K562 (cell line): Measurements from ENCODE around the gene EPB41L3. TPM values are rescaled to one million over a fixed set of nuclear protein-coding genes. Genes with fewer than 3 reads are reported as not detected.

Experiments used
- ATAC-seq: fragments of 200-7000 bp; cut with Tn5 transposase; 3 replicates; pipeline ENCODE4 v1.9.1; 2020; ENCODE audit warnings: moderate library complexity
- BruUV-seq: library from RNA; stranded (reverse); fragments of 400-500 nt; replicated peaks from 2 replicates; lab custom pipeline; 2021; lab: Mats Ljungman, UMichigan
- CTCF ChIA-PET: fragments of 300-600 bp; formaldehyde crosslinking; extraction: SDS; loops from one replicate; lab custom pipeline; 2021; ENCODE audit warnings: low intra/inter-chr PET ratio; lab: Yijun Ruan, JAX
- POLR2A ChIA-PET: fragments of 300-600, 350-650 bp; sonication (Branson Sonifier 250); formaldehyde crosslinking; extraction: SDS; loops from one replicate; lab custom pipeline; 2021; ENCODE audit warnings: antibody characterized with exemption, inconsistent platforms; lab: Yijun Ruan, JAX
- DNase-seq, 4 experiments: peaks; one replicate each; pipeline versions ENCODE4 v3.0.0 to v3.0.0-alpha.2; 2011 to 2018; ENCODE audit warnings: low spot score in 3 of 4, mixed read lengths in 3 of 4; ENCODE audit errors: extremely low read depth in 1 of 4
- FAIRE-seq: peaks from 2 replicates; lab custom pipeline; 2011; peaks lifted over from hg19 to GRCh38; lab: Jason Lieb, UNC
- H2AFZ ChIP-seq: 2 replicates; pipeline ENCODE4 v1.6.0; 2011; ENCODE audit warnings: low read depth, low read length, control low read depth, inconsistent platforms
- H3K27ac ChIP-seq: fragments of 200-600 bp; 3 replicates; pipeline ENCODE4 v1.8.0; 2011; ENCODE audit warnings: low read depth, mild to moderate bottlenecking, control low read depth, inconsistent platforms, low read length, moderate library complexity, mixed read lengths; ENCODE audit errors: extremely low read depth
- H3K27me3 ChIP-seq, 2 experiments: fragments of 300-600 bp in 1 of 2; 2 replicates in 1 of 2; 3 replicates in 1 of 2; pipeline versions ENCODE4 v1.6.0 to v1.8.0; 2011; ENCODE audit warnings: inconsistent platforms in 2 of 2, low read length in 2 of 2, mild to moderate bottlenecking in 1 of 2, mixed read lengths in 1 of 2, moderate library complexity in 1 of 2; ENCODE audit not compliant: control insufficient read depth in 2 of 2, insufficient read depth in 2 of 2
- H3K36me3 ChIP-seq: fragments of 300-600 bp; 3 replicates; pipeline ENCODE4 v1.8.0; 2011; ENCODE audit warnings: mild to moderate bottlenecking, low read length, inconsistent platforms; ENCODE audit not compliant: control insufficient read depth, insufficient read depth
- H3K4me1 ChIP-seq, 2 experiments: fragments of 200-600 bp in 1 of 2; replicated peaks in 1 of 2; 2 replicates in 1 of 2; 3 replicates in 1 of 2; pipeline versions ENCODE4 v1.5.1 to v1.8.0; 2011; ENCODE audit warnings: inconsistent platforms in 2 of 2, low read length in 2 of 2, mild to moderate bottlenecking in 1 of 2, mixed read lengths in 1 of 2, moderate library complexity in 1 of 2; ENCODE audit not compliant: control insufficient read depth in 2 of 2, insufficient read depth in 2 of 2
- H3K4me2 ChIP-seq: 2 replicates; pipeline ENCODE4 v1.6.1; 2011; ENCODE audit warnings: low read length, control low read depth, inconsistent platforms, mixed read lengths; ENCODE audit not compliant: insufficient read depth
- H3K4me3 ChIP-seq: fragments of 200-600 bp; sonication (generic), shearing (Covaris generic); 2 replicates; pipeline ENCODE4 v1.5.1; 2016; ENCODE audit warnings: control low read depth, inconsistent platforms
- H3K79me2 ChIP-seq: fragments of 200-600 bp; 3 replicates; pipeline ENCODE4 v1.8.0; 2011; ENCODE audit warnings: low read length, inconsistent platforms; ENCODE audit not compliant: control insufficient read depth, insufficient read depth
- H3K9ac ChIP-seq, 2 experiments: 2 replicates each; pipeline versions ENCODE4 v1.6.0 to v1.6.1; 2011; ENCODE audit warnings: low read depth in 2 of 2, low read length in 2 of 2, control low read depth in 1 of 2, inconsistent platforms in 1 of 2, mild to moderate bottlenecking in 1 of 2, mixed read lengths in 1 of 2; ENCODE audit not compliant: insufficient read depth in 1 of 2
- H3K9me1 ChIP-seq: one replicate; pipeline ENCODE4 v1.6.0; 2011; ENCODE audit warnings: inconsistent platforms, mild to moderate bottlenecking, low read length, moderate library complexity; ENCODE audit not compliant: control insufficient read depth, insufficient read depth
- H3K9me3 ChIP-seq: replicated peaks from 2 replicates; pipeline ENCODE4 v1.5.1; 2011; ENCODE audit warnings: low read depth, low read length, inconsistent platforms; ENCODE audit not compliant: control insufficient read depth, insufficient read depth
- H4K20me1 ChIP-seq: replicated peaks from 2 replicates; pipeline ENCODE4 v1.6.1; 2011; ENCODE audit warnings: low read length, inconsistent platforms, mixed read lengths; ENCODE audit not compliant: control insufficient read depth, insufficient read depth
- ARID2 ChIP-seq: fragments of 450-650 bp; IDR thresholded peaks from 2 replicates; pipeline ENCODE4 v1.6.1; 2017; ENCODE audit warnings: antibody characterized with exemption, mild to moderate bottlenecking
- KAT7 ChIP-seq: sonication (generic); formaldehyde crosslinking; IDR thresholded peaks from 2 replicates; pipeline ENCODE4 v1.8.0; 2022; ENCODE audit warnings: missing genetic modification reagents, mild to moderate bottlenecking, borderline replicate concordance
- RAD21 ChIP-seq, 2 experiments: fragments of 250-450 bp in 1 of 2; fragments of 450-650 bp in 1 of 2; sonication (Bioruptor Pico) in 1 of 2; formaldehyde crosslinking in 1 of 2; IDR thresholded peaks in 1 of 2; conservative IDR thresholded peaks in 1 of 2; 2 replicates each; pipeline versions ENCODE4 v1.4.0 to v1.8.0; 2020 to 2022; ENCODE audit warnings: mild to moderate bottlenecking in 2 of 2, moderate library complexity in 1 of 2
- RBM14 ChIP-seq: fragments of 200-400 bp; formaldehyde crosslinking; IDR thresholded peaks from 2 replicates; pipeline ENCODE4 v1.6.1; 2018; ENCODE audit warnings: low read depth, mild to moderate bottlenecking, low read length, moderate library complexity, borderline replicate concordance; ENCODE audit not compliant: insufficient read depth
- SETDB1 ChIP-seq: IDR thresholded peaks from one replicate; pipeline ENCODE4 v1.6.1; 2012; ENCODE audit warnings: low read length, control low read depth, inconsistent platforms
- ZFPM2 ChIP-seq: fragments of 250-450 bp; sonication (Bioruptor Pico); IDR thresholded peaks from 2 replicates; pipeline ENCODE4 v1.5.1; 2022; ENCODE audit warnings: mild to moderate bottlenecking
- ZNF146 ChIP-seq: IDR thresholded peaks from one replicate; pipeline ENCODE4 v1.6.1; 2018; ENCODE audit warnings: missing compliant biosample characterization; ENCODE audit not compliant: unreplicated experiment
- ZNF764 ChIP-seq: fragments of 250-450 bp; sonication (Bioruptor Pico); IDR thresholded peaks from 2 replicates; pipeline ENCODE4 v1.4.0; 2020; ENCODE audit warnings: low read depth, mild to moderate bottlenecking, moderate library complexity
- WGBS: fragments of 100-300 bp; shearing (Covaris generic); methylation state at CpG from one replicate; pipeline ENCODE4 v1.1.6; 2016; ENCODE audit warnings: low coverage, mixed read lengths; ENCODE audit not compliant: insufficient coverage; ENCODE audit errors: missing lambda C conversion rate; 5-methylcytosine and 5-hydroxymethylcytosine counted together
- in situ Hi-C: fragments of 300-500 bp; cut with MboI; formaldehyde crosslinking; loops from 4 replicates; pipeline ENCODE4 v1.15.0; 2018; ENCODE audit warnings: inconsistent platforms, mixed read lengths
- intact Hi-C: fragments of 100-400 bp; cut with micrococcal nuclease; formaldehyde crosslinking; loops from 2 replicates; pipeline ENCODE4 v1.14.2; 2022
- polyA plus RNA-seq, 8 experiments: library from polyadenylated mRNA; depleted of rRNA in 4 of 8; stranded (reverse) in 5 of 8; unstranded in 3 of 8; fragments of >200 nt; fragmentation: Nextera tagmentation in 2 of 8; fragmentation: Illumina TruSeq in 1 of 8; extraction: Ambion mirVana in 2 of 8; extraction: Trizol in 1 of 8; gene quantifications; 2 replicates each; pipeline versions ENCODE4 v1.2.1 to v1.2.3, GENCODE V29; 2011 to 2014; ENCODE audit warnings: inconsistent platforms in 1 of 8, missing spikeins in 1 of 8
- total RNA-seq, 7 experiments: library from RNA; depleted of rRNA in 6 of 7; stranded (reverse); fragments of >200 nt in 6 of 7; fragmentation: Illumina TruSeq in 2 of 7; extraction: Trizol in 2 of 7; gene quantifications; 2 replicates each; pipeline versions ENCODE4 v1.2.1 to v1.2.3, GENCODE V29; 2011 to 2021; ENCODE audit warnings: low replicate concordance in 1 of 7
- TF ChIP-seq, protein P1 (sequence below): fragments of 450-650 bp; IDR thresholded peaks from 2 replicates; pipeline ENCODE4 v1.6.1; 2016; ENCODE audit warnings: low read depth, mild to moderate bottlenecking, moderate library complexity
- TF ChIP-seq, protein P2 (sequence below), 2 experiments: IDR thresholded peaks; 2 replicates each; pipeline ENCODE4 v1.6.1; 2011; ENCODE audit warnings: borderline replicate concordance in 1 of 2, control low read depth in 1 of 2, low read depth in 1 of 2, low read length in 1 of 2, mild to moderate bottlenecking in 1 of 2, mixed read lengths in 1 of 2, moderate library complexity in 1 of 2; ENCODE audit not compliant: insufficient read depth in 1 of 2, insufficient read length in 1 of 2, poor library complexity in 1 of 2, severe bottlenecking in 1 of 2; ENCODE audit errors: extremely low read depth in 1 of 2

The EPB41L3 gene
- total and polyA plus RNA-seq, 9 of the 15 experiments (the other 6 are each of a cell fraction or from before 2014, with no cell fraction given): 0.44 to 0.49 TPM; not detected in 7

DNA sequence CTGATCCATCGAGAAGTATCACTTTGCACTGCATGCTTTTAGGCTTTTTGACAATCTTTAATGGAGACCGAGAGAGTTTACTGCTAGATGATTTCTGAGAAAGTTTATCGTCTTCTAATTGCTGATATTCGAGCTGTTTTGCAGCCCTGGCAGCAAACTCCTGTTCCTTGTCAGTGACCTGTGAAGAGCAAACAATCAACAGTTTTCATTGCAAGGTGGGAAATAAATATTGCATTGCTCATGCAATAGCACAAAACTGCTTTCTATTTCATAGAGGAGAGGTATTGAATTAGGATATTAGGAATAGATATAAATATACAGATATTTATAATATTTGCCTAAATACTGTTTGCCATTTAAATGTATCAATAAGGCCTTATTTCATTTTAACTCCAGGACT lies 65.5 kb downstream of the EPB41L3 start:
- Histone ChIP-seq H3K4me1 (no peaks in the 10 kb centered on the region), H3K36me3 (no peaks in the 10 kb centered on the region), H3K27ac (no peak overlapping the region), H3K4me3 (no peak overlapping the region), H3K4me2 (no peak overlapping the region), H2AFZ (no peak overlapping the region), H3K9me3 (no peaks in the 10 kb centered on the region), H4K20me1 (no peaks in the 10 kb centered on the region), H3K9me1 (no peaks in the 10 kb centered on the region), H3K27me3 (no peaks in the 10 kb centered on the region), H3K79me2 (no peaks in the 10 kb centered on the region), H3K9ac (no peak overlapping the region)
- TF ChIP-seq ZNF146 (CRISPR knock-in tag): no peak
- TF ChIP-seq ZNF764 (CRISPR knock-in tag): no peak
- no peak for TF ChIP-seq RBM14
- no peak for TF ChIP-seq ARID2
- TF ChIP-seq, protein P1, sequence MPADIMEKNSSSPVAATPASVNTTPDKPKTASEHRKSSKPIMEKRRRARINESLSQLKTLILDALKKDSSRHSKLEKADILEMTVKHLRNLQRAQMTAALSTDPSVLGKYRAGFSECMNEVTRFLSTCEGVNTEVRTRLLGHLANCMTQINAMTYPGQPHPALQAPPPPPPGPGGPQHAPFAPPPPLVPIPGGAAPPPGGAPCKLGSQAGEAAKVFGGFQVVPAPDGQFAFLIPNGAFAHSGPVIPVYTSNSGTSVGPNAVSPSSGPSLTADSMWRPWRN: no peak
- TF ChIP-seq, protein P2, sequence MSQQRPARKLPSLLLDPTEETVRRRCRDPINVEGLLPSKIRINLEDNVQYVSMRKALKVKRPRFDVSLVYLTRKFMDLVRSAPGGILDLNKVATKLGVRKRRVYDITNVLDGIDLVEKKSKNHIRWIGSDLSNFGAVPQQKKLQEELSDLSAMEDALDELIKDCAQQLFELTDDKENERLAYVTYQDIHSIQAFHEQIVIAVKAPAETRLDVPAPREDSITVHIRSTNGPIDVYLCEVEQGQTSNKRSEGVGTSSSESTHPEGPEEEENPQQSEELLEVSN (IDR thresholded peaks at IDR 0.05; ENCODE audit: borderline replicate concordance in 1 of 2, extremely low read depth in 1 of 2, insufficient read depth in 1 of 2, insufficient read length in 1 of 2, low read depth in 1 of 2, low read length in 1 of 2, poor library complexity in 1 of 2, severe bottlenecking in 1 of 2): no peak
- TF ChIP-seq SETDB1: no peak
- no peak for TF ChIP-seq ZFPM2
- TF ChIP-seq RAD21 (CRISPR knock-in tag; conservative IDR thresholded peaks at IDR 0.05 in 1 of 2, IDR thresholded peaks at IDR 0.05 in 1 of 2): no peak
- no peak for TF ChIP-seq KAT7 (CRISPR knock-in tag)
- no peak for ATAC-seq
- in situ Hi-C loops (no loop called here), intact Hi-C loops (no loop called here)
- FAIRE-seq: no peak
- no peak for DNase-seq
- POLR2A ChIA-PET: no interaction called here
- WGBS: 1% methylated on average over 4 of the region's 4 CpGs
- CTCF ChIA-PET: interaction anchor here (0.6 kb wide), 1 partner anchor 878 kb away, joined by 3 read pairs; no protein-coding TSS in a partner anchor
- BruUV-seq: no TSS peak
